Natural killer cell (primary cell): ENCODE measurements around the gene CDYL2. TPM values are rescaled to one million over a fixed set of nuclear protein-coding genes. Genes with fewer than 3 reads are reported as not detected.

Source experiments
- ATAC-seq, 3 donors: fragments of 150-1000 bp in 2 of 3; fragments of 200-7000 bp in 1 of 3; cut with Tn5 transposase; 1 replicate in 1 of 3; 2 replicates in 2 of 3; pipeline ENCODE4 v1.10.0; 2021; ENCODE audit warnings: mild to moderate bottlenecking in 2 of 3, moderate library complexity in 2 of 3
- DNase-seq, 2 donors: peaks; one replicate each; pipeline versions ENCODE4 v3.0.0 to v3.0.0-alpha.2; 2013 to 2021; ENCODE audit warnings: mixed read lengths in 1 of 2
- H3K27ac ChIP-seq: one replicate; pipeline ENCODE4 v1.5.1; 2013; ENCODE audit warnings: mild to moderate bottlenecking, low read length
- H3K27me3 ChIP-seq: one replicate; pipeline ENCODE4 v1.6.1; 2013; ENCODE audit warnings: low read length; ENCODE audit not compliant: control insufficient read depth, insufficient read depth
- H3K36me3 ChIP-seq: one replicate; pipeline ENCODE4 v1.6.1; 2013; ENCODE audit warnings: low read length; ENCODE audit not compliant: control insufficient read depth, insufficient read depth
- H3K4me1 ChIP-seq: one replicate; pipeline ENCODE4 v1.6.1; 2013; ENCODE audit warnings: low read length; ENCODE audit not compliant: control insufficient read depth, insufficient read depth
- H3K4me3 ChIP-seq: one replicate; pipeline ENCODE4 v1.5.1; 2013; ENCODE audit warnings: low read length
- H3K9me3 ChIP-seq: one replicate; pipeline ENCODE4 v1.6.1; 2013; ENCODE audit warnings: low read length; ENCODE audit not compliant: control insufficient read depth, insufficient read depth
- H3K27ac Mint-ChIP-seq, 2 donors: one replicate each; pipeline ENCODE4 v1.8.0; 2022; ENCODE audit warnings: mild to moderate bottlenecking in 2 of 2, mixed read lengths in 2 of 2, moderate library complexity in 1 of 2
- H3K27me3 Mint-ChIP-seq, 2 donors: one replicate each; pipeline ENCODE4 v1.8.0; 2022; ENCODE audit warnings: low read depth in 2 of 2, mixed read lengths in 2 of 2
- H3K36me3 Mint-ChIP-seq: one replicate; pipeline ENCODE4 v1.8.0; 2022; ENCODE audit warnings: mixed read lengths
- H3K4me1 Mint-ChIP-seq, 2 donors: one replicate each; pipeline ENCODE4 v1.8.0; 2022; ENCODE audit warnings: mixed read lengths in 2 of 2
- H3K4me3 Mint-ChIP-seq: one replicate; pipeline ENCODE4 v1.8.0; 2022; ENCODE audit warnings: mild to moderate bottlenecking, moderate library complexity, mixed read lengths
- H3K9me3 Mint-ChIP-seq, 2 donors: one replicate each; pipeline ENCODE4 v1.8.0; 2022; ENCODE audit warnings: mixed read lengths in 2 of 2
- CTCF ChIP-seq: fragments of 200-600 bp; IDR thresholded peaks from one replicate; pipeline ENCODE4 v1.8.0; 2022; ENCODE audit warnings: antibody characterized with exemption
- WGBS: methylation state at CpG from one replicate; pipeline ENCODE4 v1.1.7; 2013; ENCODE audit warnings: missing lambda C conversion rate; ENCODE audit not compliant: insufficient coverage; 5-methylcytosine and 5-hydroxymethylcytosine counted together
- intact Hi-C: fragments of 100-400 bp; cut with micrococcal nuclease; formaldehyde crosslinking; loops from one replicate; pipeline ENCODE4 v1.14.2; 2022
- total RNA-seq, 4 donors: library from RNA; stranded (reverse); fragments of 120-200 nt in 1 of 4; gene quantifications; one replicate each; pipeline versions ENCODE4 v1.2.3 to v1.2.4, GENCODE V29; 2013 to 2022

The CDYL2 gene
- total RNA-seq, 3 donors from 2014 or later (not counting 1 experiment from before 2014, with no cell fraction given): 2.7 to 14.5 (median 3.4) TPM

DNA sequence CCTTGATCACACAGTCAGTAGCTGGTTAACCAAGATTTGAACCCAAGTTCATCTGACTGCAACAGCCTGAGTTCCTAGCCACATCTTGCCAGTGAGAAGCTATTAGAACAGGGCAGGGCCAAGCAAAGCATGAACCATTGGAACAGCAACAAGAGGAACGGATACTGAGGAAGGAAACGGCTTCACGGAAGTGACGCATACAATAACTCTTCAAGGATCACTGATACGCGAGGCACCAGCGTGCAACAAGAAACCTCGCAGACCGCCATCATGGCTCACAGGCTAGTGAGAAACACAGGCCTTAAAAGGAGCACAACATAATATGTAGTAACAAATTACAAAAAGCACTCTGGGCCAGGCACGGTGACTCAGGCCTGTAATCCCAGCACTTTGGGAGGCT, 114.9 kb downstream of the CDYL2 start:
- Mint-ChIP-seq H3K27ac (no peak overlapping the region), H3K9me3 (no peaks in the 10 kb centered on the region), H3K27me3 (no peaks in the 10 kb centered on the region), H3K4me3 (no peak overlapping the region), H3K4me1 (no peaks in the 10 kb centered on the region), H3K36me3 (no peaks in the 10 kb centered on the region)
- H3K4me3 ChIP-seq: no peak overlapping the region
- no peak for TF ChIP-seq CTCF
- DNase-seq: no peak
- 79% methylated on average over 10 of the region's 10 CpGs for WGBS
- no peaks in the 10 kb centered on the region for H3K27me3 ChIP-seq
- ATAC-seq: no peak
- intact Hi-C loops: no loop called here
- H3K27ac ChIP-seq: no peak overlapping the region
- no peaks in the 10 kb centered on the region for H3K4me1 ChIP-seq
- no peaks in the 10 kb centered on the region for H3K9me3 ChIP-seq
- H3K36me3 ChIP-seq: no peaks in the 10 kb centered on the region

DNA sequence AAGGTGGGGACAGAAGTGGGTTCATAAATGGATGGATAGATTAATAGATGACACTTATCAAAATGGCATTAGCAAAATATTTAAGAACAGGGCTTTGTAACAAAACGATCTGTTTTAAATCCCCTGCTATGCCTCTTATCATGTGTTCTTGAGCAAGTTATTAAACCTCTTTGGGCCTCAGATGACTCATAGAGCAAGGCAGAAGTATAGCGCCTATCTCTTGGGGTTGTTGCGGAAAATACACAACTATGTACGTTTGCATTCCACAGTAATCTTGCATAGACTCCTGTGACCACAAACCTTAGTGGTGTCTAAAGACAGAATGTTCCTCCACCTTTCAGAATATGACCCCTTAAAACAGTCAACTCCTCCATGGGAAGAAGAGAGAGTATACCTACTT, 116.8 kb downstream of the CDYL2 start:
- H3K27me3 Mint-ChIP-seq: no peaks in the 10 kb centered on the region
- Histone ChIP-seq H3K36me3 (no peaks in the 10 kb centered on the region), H3K4me3 (no peak overlapping the region), H3K9me3 (no peaks in the 10 kb centered on the region), H3K4me1 (no peaks in the 10 kb centered on the region), H3K27me3 (no peaks in the 10 kb centered on the region), H3K27ac (no peak overlapping the region)
- ATAC-seq (no peak), DNase-seq (no peak)
- no peak for TF ChIP-seq CTCF
- intact Hi-C loops: no loop called here
- no peaks in the 10 kb centered on the region for H3K9me3 Mint-ChIP-seq
- no peaks in the 10 kb centered on the region for H3K36me3 Mint-ChIP-seq
- 80% methylated on average over 4 of the region's 4 CpGs for WGBS
- no peak overlapping the region for H3K4me3 Mint-ChIP-seq
- H3K4me1 Mint-ChIP-seq: no peaks in the 10 kb centered on the region
- no peak overlapping the region for H3K27ac Mint-ChIP-seq

- no peaks in the 10 kb centered on the region for H3K27me3 Mint-ChIP-seq
- DNase-seq (no peak), ATAC-seq (no peak)
- intact Hi-C loops: no loop called here
- Histone ChIP-seq H3K27me3 (no peaks in the 10 kb centered on the region), H3K4me3 (no peak overlapping the region), H3K36me3 (no peaks in the 10 kb centered on the region), H3K27ac (no peak overlapping the region), H3K9me3 (no peaks in the 10 kb centered on the region), H3K4me1 (no peaks in the 10 kb centered on the region)
- H3K4me3 Mint-ChIP-seq: no peak overlapping the region
- no peaks in the 10 kb centered on the region for H3K4me1 Mint-ChIP-seq
- no peaks in the 10 kb centered on the region for H3K36me3 Mint-ChIP-seq
- H3K27ac Mint-ChIP-seq: no peak overlapping the region
- TF ChIP-seq CTCF: no peak
- 95% methylated on average over 10 of the region's 10 CpGs for whole genome bisulfite sequencing
- H3K9me3 Mint-ChIP-seq: no peaks in the 10 kb centered on the region
Observed at GRCh38 chr16:80684906-80685305, 119.5 kb downstream of the CDYL2 start.

DNA sequence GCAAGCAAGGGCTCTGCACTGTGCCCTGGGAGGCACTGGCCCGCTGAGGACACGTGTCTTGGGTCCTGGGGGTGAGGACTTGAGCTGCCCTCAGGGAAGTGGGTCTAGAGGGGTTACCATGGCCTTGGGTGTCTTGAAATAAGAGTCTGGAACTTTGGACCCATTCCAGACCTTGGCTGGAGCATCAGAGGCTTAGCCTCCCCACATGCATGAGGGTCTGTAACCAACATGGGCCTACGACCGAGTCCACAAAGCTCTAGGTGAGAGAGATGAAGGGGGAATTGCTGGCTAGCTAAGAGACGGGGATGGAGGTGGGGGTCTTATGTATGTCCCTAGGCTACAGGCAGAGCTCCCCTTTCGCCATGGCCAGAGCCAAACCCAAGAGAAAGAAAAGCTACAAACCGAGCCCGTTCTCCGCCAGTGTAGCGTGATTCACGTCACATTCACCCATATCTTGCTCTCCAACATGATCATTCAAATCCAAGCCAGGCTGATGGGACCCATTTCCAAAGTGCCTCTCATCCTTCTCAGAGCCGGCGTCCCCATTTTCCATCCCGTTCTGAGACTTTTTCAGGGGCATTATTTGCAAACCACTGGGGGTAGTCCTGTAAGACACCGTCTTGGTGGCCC, 120.1 kb downstream of the CDYL2 start:
- Mint-ChIP-seq H3K36me3 (no peaks in the 10 kb centered on the region), H3K27ac (no peak overlapping the region), H3K4me1 (no peaks in the 10 kb centered on the region), H3K9me3 (no peaks in the 10 kb centered on the region), H3K27me3 (no peaks in the 10 kb centered on the region), H3K4me3 (no peak overlapping the region)
- TF ChIP-seq CTCF: no peak
- 97% methylated on average over 15 of the region's 15 CpGs for WGBS
- no peak for DNase-seq
- Histone ChIP-seq H3K27me3 (no peaks in the 10 kb centered on the region), H3K4me3 (no peak overlapping the region), H3K27ac (no peak overlapping the region), H3K36me3 (no peaks in the 10 kb centered on the region), H3K4me1 (no peaks in the 10 kb centered on the region), H3K9me3 (no peaks in the 10 kb centered on the region)
- ATAC-seq: no peak
- intact Hi-C loops: no loop called here
